Mammary epithelial cell (primary cell): ENCODE data around the gene PARD3.

Experiments
- EZH2 ChIP-seq: IDR thresholded peaks from 2 replicates; pipeline ENCODE4 v1.6.1; 2012; ENCODE audit warnings: low read length, inconsistent platforms, borderline replicate concordance
- TF ChIP-seq, protein P1 (sequence below), 2 donors: IDR thresholded peaks in 1 of 2; conservative IDR thresholded peaks in 1 of 2; 2 replicates each; pipeline ENCODE4 v1.5.1; 2011 to 2012; ENCODE audit warnings: inconsistent platforms in 2 of 2, low read length in 2 of 2, mild to moderate bottlenecking in 2 of 2, control low read depth in 1 of 2, low read depth in 1 of 2; ENCODE audit not compliant: insufficient read depth in 1 of 2; ENCODE audit errors: extremely low read depth in 1 of 2

- TF ChIP-seq, protein P1, sequence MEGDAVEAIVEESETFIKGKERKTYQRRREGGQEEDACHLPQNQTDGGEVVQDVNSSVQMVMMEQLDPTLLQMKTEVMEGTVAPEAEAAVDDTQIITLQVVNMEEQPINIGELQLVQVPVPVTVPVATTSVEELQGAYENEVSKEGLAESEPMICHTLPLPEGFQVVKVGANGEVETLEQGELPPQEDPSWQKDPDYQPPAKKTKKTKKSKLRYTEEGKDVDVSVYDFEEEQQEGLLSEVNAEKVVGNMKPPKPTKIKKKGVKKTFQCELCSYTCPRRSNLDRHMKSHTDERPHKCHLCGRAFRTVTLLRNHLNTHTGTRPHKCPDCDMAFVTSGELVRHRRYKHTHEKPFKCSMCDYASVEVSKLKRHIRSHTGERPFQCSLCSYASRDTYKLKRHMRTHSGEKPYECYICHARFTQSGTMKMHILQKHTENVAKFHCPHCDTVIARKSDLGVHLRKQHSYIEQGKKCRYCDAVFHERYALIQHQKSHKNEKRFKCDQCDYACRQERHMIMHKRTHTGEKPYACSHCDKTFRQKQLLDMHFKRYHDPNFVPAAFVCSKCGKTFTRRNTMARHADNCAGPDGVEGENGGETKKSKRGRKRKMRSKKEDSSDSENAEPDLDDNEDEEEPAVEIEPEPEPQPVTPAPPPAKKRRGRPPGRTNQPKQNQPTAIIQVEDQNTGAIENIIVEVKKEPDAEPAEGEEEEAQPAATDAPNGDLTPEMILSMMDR (conservative IDR thresholded peaks at IDR 0.05 in 1 of 2, IDR thresholded peaks at IDR 0.05 in 1 of 2; ENCODE audit: extremely low read depth in 1 of 2, insufficient read depth in 1 of 2, low read depth in 1 of 2, low read length in 2 of 2) = no peak
- no peak for TF ChIP-seq EZH2
These were observed 578.2 kb downstream of the PARD3 start for GRCh38 chr10:34236931-34237330.
